ENCODE data around the gene NFATC1. TPM values are rescaled to one million over a fixed set of nuclear protein-coding genes. Genes with fewer than 3 reads are reported as not detected.
A peak's percentile ranks its signal among the peaks of the same experiment; 100 is the strongest.

NFATC1 gene
- total RNA-seq, 4 donors from 2014 or later: 5.3 to 19.1 (median 11.8) TPM

- whole genome bisulfite sequencing, 2 donors (ENCODE audit: low coverage in 1 of 2): 85% methylated on average over 12 of the region's 15 CpGs; no CpG with 5 or more reads in 1 of the 2 donors
- intact Hi-C loops (cut with DNase I; ENCODE audit: low total_unique reads): loop anchor here (2.0 kb wide), 1 partner anchor 17 kb away; no protein-coding TSS in a partner anchor
Measured at GRCh38 chr18:79483971-79484491, 88.3 kb downstream of the NFATC1 start.

DNA sequence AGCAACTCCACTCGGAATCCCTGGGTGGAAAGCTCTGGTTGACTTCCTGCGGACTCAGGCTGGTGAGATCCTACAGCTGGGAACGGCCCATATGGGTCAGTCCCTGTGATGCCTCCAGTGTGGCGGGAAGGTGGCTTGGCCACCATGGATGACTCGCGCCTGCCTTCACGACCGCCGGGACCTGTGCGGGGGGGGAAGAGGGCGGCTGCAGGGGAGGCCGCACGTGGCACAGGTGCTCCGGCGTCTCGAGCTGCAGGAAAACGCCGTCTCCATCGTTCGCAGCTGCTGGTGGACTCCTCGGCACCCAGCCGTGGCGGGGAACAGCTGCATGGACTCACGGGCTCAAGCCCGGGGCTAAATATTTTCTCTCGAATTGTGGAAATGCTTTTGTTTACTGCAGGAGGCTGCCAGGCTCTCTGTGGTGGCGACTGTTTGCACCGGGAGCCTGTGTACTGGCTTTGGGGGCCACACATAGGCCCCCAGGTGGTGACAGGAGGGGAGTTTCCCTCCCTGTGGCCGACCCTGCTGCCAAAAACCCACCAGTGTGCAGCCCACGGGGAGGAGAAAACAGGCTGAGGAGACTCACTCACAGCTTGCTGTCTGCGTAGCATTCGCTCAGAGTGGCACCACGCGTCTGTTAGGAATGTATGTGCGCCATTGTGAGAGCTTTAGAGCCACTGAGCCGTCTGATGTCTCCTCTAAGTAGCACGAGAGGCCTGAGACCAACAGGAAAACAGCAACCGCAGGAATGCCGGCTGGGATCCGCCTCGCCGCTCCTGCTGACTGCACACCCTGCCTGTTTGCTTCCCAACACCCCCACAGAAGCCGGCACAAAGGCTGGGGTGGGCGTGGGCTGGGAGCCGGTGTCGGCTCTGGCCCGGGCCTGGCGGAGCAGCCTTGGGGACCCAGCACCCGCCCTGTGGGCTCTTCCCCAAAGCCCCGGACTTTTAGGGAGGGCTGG lies 89.2 kb downstream of the NFATC1 start:
- in situ Hi-C loops (cut with MboI; ENCODE audit: low pct_ligation_motif_present in 1 of 4, low pct_unique_long_range_greater_than_20kb in 1 of 4, low sequenced_read_pairs in 3 of 4): no loop called here
- no peaks in the 10 kb centered on the region for H3K9me3 ChIP-seq
- 72 to 80% methylated on average over 2 to 46 of the region's 50 CpGs for WGBS, 2 donors (ENCODE audit: low coverage in 1 of 2)

More at GRCh38 chr18:79483971-79484491, 88.3 kb downstream of the NFATC1 start:
- Histone ChIP-seq H3K9me3 (no peaks in the 10 kb centered on the region), H3K27me3 (no peaks in the 10 kb centered on the region), H3K4me1 (peaks cover 0 to 15% (median 3%) of the 10 kb centered on the region in 4 donors), H3K27ac (no peak overlapping the region), H3K36me3 (no peaks in the 10 kb centered on the region), H3K4me3 (no peak overlapping the region)
- in situ Hi-C loops (cut with MboI; ENCODE audit: low pct_ligation_motif_present in 1 of 4, low pct_unique_long_range_greater_than_20kb in 1 of 4, low sequenced_read_pairs in 3 of 4): no loop called here
- DNase-seq: no peak
- TF ChIP-seq EP300 (IDR thresholded peaks at IDR 0.05; ENCODE audit: low read depth) (no peak), POLR2AphosphoS5 (IDR thresholded peaks at IDR 0.05) (no peak), POLR2A (IDR thresholded peaks at IDR 0.05) (no peak), CTCF (IDR thresholded peaks at IDR 0.05) (no peak)

DNA sequence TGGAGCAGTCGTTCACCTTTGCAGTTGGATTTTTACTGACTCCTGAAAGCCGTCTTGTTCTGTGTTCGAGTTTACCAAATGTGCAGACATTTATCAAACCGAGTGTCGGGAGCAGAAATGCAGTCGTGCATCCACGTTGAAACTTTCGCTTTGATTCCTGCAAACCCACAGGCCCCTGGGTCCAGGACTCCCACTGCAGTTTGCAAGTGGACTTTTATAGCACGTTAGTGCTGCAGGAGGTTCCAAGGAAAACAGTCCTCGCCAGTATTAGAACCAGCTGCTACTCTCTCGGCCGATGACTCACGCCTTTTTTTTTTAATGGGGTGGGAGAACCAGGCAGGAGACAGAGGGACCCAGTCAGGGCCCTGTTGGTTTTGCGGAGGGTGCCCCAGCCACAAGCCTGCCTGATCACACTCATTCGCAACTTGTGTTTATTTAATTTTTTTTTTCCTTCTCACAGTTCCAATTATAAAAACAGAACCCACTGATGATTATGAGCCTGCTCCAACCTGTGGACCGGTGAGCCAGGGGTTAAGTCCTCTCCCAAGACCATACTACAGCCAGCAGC lies 90.1 kb downstream of the NFATC1 start:
- 55 to 69% methylated on average over 7 to 16 of the region's 16 CpGs for WGBS, 2 donors (ENCODE audit: low coverage in 1 of 2)
- TF ChIP-seq POLR2A (IDR thresholded peaks at IDR 0.05) (no peak), EP300 (IDR thresholded peaks at IDR 0.05; ENCODE audit: low read depth) (no peak), CTCF (IDR thresholded peaks at IDR 0.05) (no peak), POLR2AphosphoS5 (IDR thresholded peaks at IDR 0.05) (no peak)
- in situ Hi-C loops (cut with MboI; ENCODE audit: low pct_ligation_motif_present in 1 of 4, low pct_unique_long_range_greater_than_20kb in 1 of 4, low sequenced_read_pairs in 3 of 4): no loop called here
- no peak for DNase-seq
- no peaks in the 10 kb centered on the region for H3K27me3 ChIP-seq
- intact Hi-C loops (cut with DNase I; ENCODE audit: low total_unique reads): loop anchor here (2.0 kb wide), 1 partner anchor 19 kb away; no protein-coding TSS in a partner anchor
- no peak overlapping the region for H3K4me3 ChIP-seq
- no peaks in the 10 kb centered on the region for H3K9me3 ChIP-seq
- no peaks in the 10 kb centered on the region for H3K36me3 ChIP-seq
- H3K4me1 ChIP-seq: peaks cover 0 to 15% (median 3%) of the 10 kb centered on the region in 4 donors
- H3K27ac ChIP-seq: peak overlapping the region in 3 of 4 donors; percentile 7 to 55 (median 38)

More for the DNA sequence above, 89.2 kb downstream of the NFATC1 start:
- TF ChIP-seq POLR2AphosphoS5 (IDR thresholded peaks at IDR 0.05): no peak
- no peak for TF ChIP-seq CTCF (IDR thresholded peaks at IDR 0.05)
- no peak for TF ChIP-seq EP300 (IDR thresholded peaks at IDR 0.05; ENCODE audit: low read depth)
- no peak for TF ChIP-seq POLR2A (IDR thresholded peaks at IDR 0.05)
- DNase-seq: peak; percentile 11
- Histone ChIP-seq H3K4me3 (no peak overlapping the region), H3K4me1 (peaks cover 0 to 15% (median 3%) of the 10 kb centered on the region in 4 donors), H3K27ac (peak overlapping the region in 3 of 4 donors; percentile 7 to 55 (median 38)), H3K27me3 (no peaks in the 10 kb centered on the region), H3K36me3 (no peaks in the 10 kb centered on the region)
- intact Hi-C loops (cut with DNase I; ENCODE audit: low total_unique reads): loop anchor here (2.0 kb wide), 1 partner anchor 18 kb away; no protein-coding TSS in a partner anchor

All from transverse colon (tissue), 4 donors.